Measurements from ENCODE around the gene RPAP2. TPM values are rescaled to one million over a fixed set of nuclear protein-coding genes. Genes with fewer than 3 reads are reported as not detected.

RPAP2 gene
- total RNA-seq: 15.8 and 23.4 TPM in 2 replicates

GRCh38 chr1:92298573-92299476 lies at the start of gene RPAP2, which contains the start of gene GLMN:
RPAP2 (plus strand) TSS chr1:92299059; CDS start chr1:92299074, 15 bp downstream.
GLMN (minus strand) TSS chr1:92298987; CDS start chr1:92297999, 988 bp downstream.

Small RNAs within 50 kb of the gene (small RNA-seq; reads per million reads assigned to genes)
- not detected for gene RN7SL824P

Other genes with a start within 250 kb of the RPAP2 start
- 0.36 TPM in 1 of 2 replicates, not detected in the other for gene SETSIP, start 223.6 kb upstream of the RPAP2 start, total RNA-seq
- gene BTBD8, start 218.7 kb upstream of the RPAP2 start, total RNA-seq: 2.1 and 2.9 TPM in 2 replicates
- gene C1orf146, start 81.1 kb upstream of the RPAP2 start, total RNA-seq: not detected in 2 replicates
- gene GLMN, start 72 bp upstream of the RPAP2 start, total RNA-seq: 20.0 and 20.5 TPM in 2 replicates
- 0.07 and 0.27 TPM in 2 replicates for gene GFI1, start 187.9 kb downstream of the RPAP2 start, total RNA-seq